SH-SY5Y (cell line): ENCODE results near the gene NPTX2.

Source experiments
- GATA2 ChIP-seq: IDR thresholded peaks from 2 replicates; pipeline ENCODE4 v1.6.1; 2011; ENCODE audit warnings: mild to moderate bottlenecking, low read depth, low read length
- GATA3 ChIP-seq: IDR thresholded peaks from 2 replicates; pipeline ENCODE4 v1.6.1; 2011; ENCODE audit warnings: low read depth, mild to moderate bottlenecking, low read length, moderate library complexity

DNA sequence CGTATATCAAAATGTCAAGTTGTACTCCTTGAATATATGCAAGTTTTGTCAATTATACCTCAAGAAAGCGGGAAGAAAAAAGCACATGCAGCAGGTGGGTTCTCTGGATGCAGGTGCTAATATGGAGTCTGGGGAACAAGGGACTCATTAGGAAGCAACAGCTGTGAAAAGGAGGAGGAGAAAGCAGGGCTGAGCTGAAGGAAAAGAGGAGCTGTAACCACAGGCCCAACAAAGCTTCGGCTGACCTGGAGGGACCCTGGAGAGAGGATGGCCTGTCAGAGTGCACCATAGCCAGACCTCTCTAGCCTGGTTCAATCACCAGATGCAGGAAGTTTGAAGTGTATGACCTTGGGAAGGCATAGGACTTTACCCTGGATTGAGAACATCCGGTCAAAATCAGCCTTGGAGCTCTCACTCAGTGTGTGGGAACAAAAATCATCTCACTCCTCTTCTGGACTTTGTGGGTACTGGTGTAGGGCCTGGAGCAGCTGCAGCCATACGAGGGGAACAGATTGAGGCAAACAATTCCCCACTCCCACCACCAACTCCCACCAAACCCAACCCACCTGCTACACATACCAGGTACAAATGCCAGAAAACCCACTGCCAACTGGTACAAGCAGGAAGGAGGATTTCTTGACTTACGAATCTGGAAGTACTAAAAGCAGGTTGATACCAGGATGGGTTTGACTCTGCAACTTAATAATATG, 36.7 kb downstream of the NPTX2 start:
- TF ChIP-seq GATA3 = no peak
- no peak for TF ChIP-seq GATA2
